ENCODE results near the gene LRRC3C.

Gene LRRC3C

DNA sequence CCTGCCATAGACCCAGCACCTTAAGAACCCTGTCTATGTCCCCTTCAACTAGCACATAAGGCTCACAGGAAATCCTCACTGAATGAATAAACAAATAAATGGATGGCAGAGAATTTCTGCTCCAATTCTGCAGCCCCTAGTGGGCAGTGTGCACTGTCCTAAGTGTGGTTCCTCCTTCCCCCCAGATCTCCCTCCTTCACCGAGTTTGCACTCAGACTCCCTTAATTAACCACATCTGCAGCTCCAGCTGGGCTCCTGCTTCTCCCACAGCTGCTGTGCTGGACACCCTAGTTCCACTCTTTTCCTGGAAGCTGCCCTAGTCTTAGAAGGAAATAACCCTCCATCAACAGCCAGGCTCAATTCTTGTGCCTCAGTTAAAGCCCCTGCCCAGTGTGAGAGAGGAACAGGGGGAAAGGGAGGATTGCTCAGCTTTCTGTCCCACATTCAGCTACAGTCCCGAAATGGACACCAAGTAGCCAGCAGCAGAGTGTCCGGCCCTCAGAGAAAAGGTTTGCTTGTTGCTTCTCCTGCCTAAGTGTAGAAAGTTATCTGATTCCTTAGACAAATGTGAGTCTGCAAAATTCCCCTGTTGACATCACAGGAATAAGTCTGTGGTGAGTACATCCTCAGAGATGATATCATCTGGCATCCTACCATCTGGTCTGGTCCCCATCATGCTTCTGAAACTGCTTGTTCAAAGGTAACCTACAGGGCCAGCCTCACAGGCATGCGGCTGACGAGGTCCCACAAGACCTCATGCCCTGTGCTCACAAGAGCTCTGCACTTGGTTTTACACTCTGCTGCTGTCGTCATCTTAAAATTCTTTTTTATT is 12.3 kb downstream of the LRRC3C start:
- TF ChIP-seq ZNF23 (tag by site-specific recombination; IDR thresholded peaks at IDR 0.05; ENCODE audit: borderline replicate concordance) = no peak
- no peak for TF ChIP-seq ZNF248 (tag by site-specific recombination; IDR thresholded peaks at IDR 0.05)
- TF ChIP-seq ZNF366 (tag by site-specific recombination; conservative IDR thresholded peaks at IDR 0.05) = peak; percentile 47; the same call in 1 of the 2 replicates
- TF ChIP-seq, protein P1, sequence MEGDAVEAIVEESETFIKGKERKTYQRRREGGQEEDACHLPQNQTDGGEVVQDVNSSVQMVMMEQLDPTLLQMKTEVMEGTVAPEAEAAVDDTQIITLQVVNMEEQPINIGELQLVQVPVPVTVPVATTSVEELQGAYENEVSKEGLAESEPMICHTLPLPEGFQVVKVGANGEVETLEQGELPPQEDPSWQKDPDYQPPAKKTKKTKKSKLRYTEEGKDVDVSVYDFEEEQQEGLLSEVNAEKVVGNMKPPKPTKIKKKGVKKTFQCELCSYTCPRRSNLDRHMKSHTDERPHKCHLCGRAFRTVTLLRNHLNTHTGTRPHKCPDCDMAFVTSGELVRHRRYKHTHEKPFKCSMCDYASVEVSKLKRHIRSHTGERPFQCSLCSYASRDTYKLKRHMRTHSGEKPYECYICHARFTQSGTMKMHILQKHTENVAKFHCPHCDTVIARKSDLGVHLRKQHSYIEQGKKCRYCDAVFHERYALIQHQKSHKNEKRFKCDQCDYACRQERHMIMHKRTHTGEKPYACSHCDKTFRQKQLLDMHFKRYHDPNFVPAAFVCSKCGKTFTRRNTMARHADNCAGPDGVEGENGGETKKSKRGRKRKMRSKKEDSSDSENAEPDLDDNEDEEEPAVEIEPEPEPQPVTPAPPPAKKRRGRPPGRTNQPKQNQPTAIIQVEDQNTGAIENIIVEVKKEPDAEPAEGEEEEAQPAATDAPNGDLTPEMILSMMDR (tag by site-specific recombination; IDR thresholded peaks at IDR 0.05) = peak; percentile 77
- peak; percentile 72 for TF ChIP-seq ZBTB21 (tag by site-specific recombination; IDR thresholded peaks at IDR 0.05)
- TF ChIP-seq ZNF335 (tag by site-specific recombination; conservative IDR thresholded peaks at IDR 0.05) = 0 out of 2 replicates have a peak, but pooled peaks have one; percentile 30
- peak; percentile 84 for TF ChIP-seq ZBTB17 (tag by site-specific recombination; IDR thresholded peaks at IDR 0.05)
- TF ChIP-seq OSR2 (tag by site-specific recombination; IDR thresholded peaks at IDR 0.05) = 0 out of 2 replicates have a peak, but pooled peaks have one; percentile 26
- no peak for TF ChIP-seq ZNF132 (tag by site-specific recombination; IDR thresholded peaks at IDR 0.05; ENCODE audit: borderline replicate concordance)
- no peak for TF ChIP-seq PRDM1 (tag by site-specific recombination; IDR thresholded peaks at IDR 0.05)
- TF ChIP-seq ZNF10 (tag by site-specific recombination; IDR thresholded peaks at IDR 0.05) = peak; percentile 96
- no peak for TF ChIP-seq ZNF624 (tag by site-specific recombination; IDR thresholded peaks at IDR 0.05)
- TF ChIP-seq ZNF629 (tag by site-specific recombination; IDR thresholded peaks at IDR 0.05) = peak; percentile 91
- TF ChIP-seq ZNF37A (tag by site-specific recombination; IDR thresholded peaks at IDR 0.05) = no peak
- TF ChIP-seq ZNF157 (tag by site-specific recombination; IDR thresholded peaks at IDR 0.05) = no peak
- TF ChIP-seq SCRT2 (tag by site-specific recombination; IDR thresholded peaks at IDR 0.05) = peak; percentile 70
- TF ChIP-seq, protein P2, sequence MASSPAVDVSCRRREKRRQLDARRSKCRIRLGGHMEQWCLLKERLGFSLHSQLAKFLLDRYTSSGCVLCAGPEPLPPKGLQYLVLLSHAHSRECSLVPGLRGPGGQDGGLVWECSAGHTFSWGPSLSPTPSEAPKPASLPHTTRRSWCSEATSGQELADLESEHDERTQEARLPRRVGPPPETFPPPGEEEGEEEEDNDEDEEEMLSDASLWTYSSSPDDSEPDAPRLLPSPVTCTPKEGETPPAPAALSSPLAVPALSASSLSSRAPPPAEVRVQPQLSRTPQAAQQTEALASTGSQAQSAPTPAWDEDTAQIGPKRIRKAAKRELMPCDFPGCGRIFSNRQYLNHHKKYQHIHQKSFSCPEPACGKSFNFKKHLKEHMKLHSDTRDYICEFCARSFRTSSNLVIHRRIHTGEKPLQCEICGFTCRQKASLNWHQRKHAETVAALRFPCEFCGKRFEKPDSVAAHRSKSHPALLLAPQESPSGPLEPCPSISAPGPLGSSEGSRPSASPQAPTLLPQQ (tag by site-specific recombination; IDR thresholded peaks at IDR 0.05) = peak; percentile 28; the same call in 1 of the 2 replicates
- POLR2A ChIA-PET = interaction anchor here (0.5 to 1.2 kb wide), 2 partner anchors 11 to 210 kb away, joined by 3 to 4 read pairs; no protein-coding TSS in a partner anchor
- CTCF ChIA-PET = interaction anchor here (0.6 to 3.8 kb wide), 18 partner anchors 8 to 318 kb away, joined by 3 to 35 read pairs (median 4); partner anchors contain the start of genes MIEN1 and PSMD3
- Histone ChIP-seq H3K9me3 (ENCODE audit: control insufficient read depth, insufficient read depth, low read depth, low read length) (no peaks in the 10 kb centered on the region), H3K27ac (ENCODE audit: extremely low read depth, low read depth, low read length) (no peak overlapping the region), H3K4me1 (ENCODE audit: control insufficient read depth, insufficient read depth, low read length) (peaks cover 5% of the 10 kb centered on the region; the same call in 1 of the 2 replicates), H3K36me3 (ENCODE audit: control insufficient read depth in 2 of 2, insufficient read depth in 1 of 2, low read length in 2 of 2) (no peaks in the 10 kb centered on the region), H3K4me3 (ENCODE audit: low read depth, low read length) (no peak overlapping the region)

DNA sequence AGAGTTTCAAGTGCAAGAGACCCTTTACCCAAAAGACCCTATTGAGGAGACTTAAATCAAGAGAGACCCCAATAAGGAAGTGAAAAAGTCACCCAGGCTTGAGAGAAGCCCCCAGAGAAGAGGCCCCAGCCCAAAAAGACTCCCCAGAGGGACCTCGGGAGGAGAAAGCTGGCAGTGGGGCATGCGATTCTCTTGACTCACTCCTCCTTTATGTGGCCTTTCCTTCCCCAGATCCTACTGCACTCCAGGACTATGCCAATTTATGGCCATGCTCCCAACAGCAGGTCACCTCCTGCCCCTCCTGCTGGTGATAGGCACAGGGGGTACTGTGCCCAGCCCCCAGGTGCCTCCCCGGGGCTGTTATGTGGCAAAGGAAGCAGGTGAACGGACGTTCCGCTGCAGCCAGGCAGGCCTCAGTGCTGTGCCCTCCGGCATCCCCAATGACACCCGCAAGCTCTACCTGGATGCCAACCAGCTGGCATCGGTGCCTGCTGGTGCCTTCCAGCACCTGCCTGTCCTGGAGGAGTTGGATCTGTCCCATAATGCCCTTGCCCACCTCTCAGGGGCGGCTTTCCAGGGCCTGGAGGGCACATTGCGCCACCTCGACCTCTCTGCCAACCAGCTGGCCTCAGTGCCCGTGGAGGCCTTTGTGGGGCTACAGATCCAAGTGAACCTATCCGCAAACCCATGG is 16.3 kb downstream of the LRRC3C start:
- H3K36me3 ChIP-seq (ENCODE audit: control insufficient read depth in 2 of 2, insufficient read depth in 1 of 2, low read length in 2 of 2) = no peaks in the 10 kb centered on the region
- ChIA-PET CTCF (interaction anchor here (0.5 kb wide), 1 partner anchor 8 kb away, joined by 3 read pairs; no protein-coding TSS in a partner anchor), POLR2A (no interaction called here)
- no peaks in the 10 kb centered on the region for H3K9me3 ChIP-seq (ENCODE audit: control insufficient read depth, insufficient read depth, low read depth, low read length)
- H3K4me3 ChIP-seq (ENCODE audit: low read depth, low read length) = no peak overlapping the region
- H3K4me1 ChIP-seq (ENCODE audit: control insufficient read depth, insufficient read depth, low read length) = peaks cover 5% of the 10 kb centered on the region; the same call in 1 of the 2 replicates
- H3K27ac ChIP-seq (ENCODE audit: extremely low read depth, low read depth, low read length) = no peak overlapping the region
- TF ChIP-seq KLF7 (tag by site-specific recombination; IDR thresholded peaks at IDR 0.05; ENCODE audit: borderline replicate concordance) (no peak), IKZF3 (tag by site-specific recombination; IDR thresholded peaks at IDR 0.05) (no peak), HOXC10 (CRISPR knock-in tag; IDR thresholded peaks at IDR 0.05) (no peak), TCF7L2 (IDR thresholded peaks at IDR 0.05; ENCODE audit: borderline replicate concordance, low read depth, low read length) (no peak), ZIC2 (tag by site-specific recombination; IDR thresholded peaks at IDR 0.05) (peak; percentile 19; the same call in 1 of the 2 replicates), ZNF174 (tag by site-specific recombination; IDR thresholded peaks at IDR 0.05) (no peak), ZNF571 (tag by site-specific recombination; IDR thresholded peaks at IDR 0.05) (no peak), SP2 (tag by site-specific recombination; IDR thresholded peaks at IDR 0.05) (no peak), KLF9 (tag by site-specific recombination; IDR thresholded peaks at IDR 0.05; ENCODE audit: low read depth) (no peak)
- TF ChIP-seq, protein P3, sequence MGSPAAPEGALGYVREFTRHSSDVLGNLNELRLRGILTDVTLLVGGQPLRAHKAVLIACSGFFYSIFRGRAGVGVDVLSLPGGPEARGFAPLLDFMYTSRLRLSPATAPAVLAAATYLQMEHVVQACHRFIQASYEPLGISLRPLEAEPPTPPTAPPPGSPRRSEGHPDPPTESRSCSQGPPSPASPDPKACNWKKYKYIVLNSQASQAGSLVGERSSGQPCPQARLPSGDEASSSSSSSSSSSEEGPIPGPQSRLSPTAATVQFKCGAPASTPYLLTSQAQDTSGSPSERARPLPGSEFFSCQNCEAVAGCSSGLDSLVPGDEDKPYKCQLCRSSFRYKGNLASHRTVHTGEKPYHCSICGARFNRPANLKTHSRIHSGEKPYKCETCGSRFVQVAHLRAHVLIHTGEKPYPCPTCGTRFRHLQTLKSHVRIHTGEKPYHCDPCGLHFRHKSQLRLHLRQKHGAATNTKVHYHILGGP (tag by site-specific recombination; IDR thresholded peaks at IDR 0.05) = no peak
- TF ChIP-seq, protein P4, sequence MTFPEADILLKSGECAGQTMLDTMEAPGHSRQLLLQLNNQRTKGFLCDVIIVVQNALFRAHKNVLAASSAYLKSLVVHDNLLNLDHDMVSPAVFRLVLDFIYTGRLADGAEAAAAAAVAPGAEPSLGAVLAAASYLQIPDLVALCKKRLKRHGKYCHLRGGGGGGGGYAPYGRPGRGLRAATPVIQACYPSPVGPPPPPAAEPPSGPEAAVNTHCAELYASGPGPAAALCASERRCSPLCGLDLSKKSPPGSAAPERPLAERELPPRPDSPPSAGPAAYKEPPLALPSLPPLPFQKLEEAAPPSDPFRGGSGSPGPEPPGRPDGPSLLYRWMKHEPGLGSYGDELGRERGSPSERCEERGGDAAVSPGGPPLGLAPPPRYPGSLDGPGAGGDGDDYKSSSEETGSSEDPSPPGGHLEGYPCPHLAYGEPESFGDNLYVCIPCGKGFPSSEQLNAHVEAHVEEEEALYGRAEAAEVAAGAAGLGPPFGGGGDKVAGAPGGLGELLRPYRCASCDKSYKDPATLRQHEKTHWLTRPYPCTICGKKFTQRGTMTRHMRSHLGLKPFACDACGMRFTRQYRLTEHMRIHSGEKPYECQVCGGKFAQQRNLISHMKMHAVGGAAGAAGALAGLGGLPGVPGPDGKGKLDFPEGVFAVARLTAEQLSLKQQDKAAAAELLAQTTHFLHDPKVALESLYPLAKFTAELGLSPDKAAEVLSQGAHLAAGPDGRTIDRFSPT (tag by site-specific recombination; IDR thresholded peaks at IDR 0.05) = peak; percentile 76
